GM19395 (cell line): ENCODE measurements around the gene SLC39A2.
"Not testable (repeated sequence)": the region's sequence is repeated elsewhere in the genome, so short reads cannot be mapped to it uniquely, and the experiment has no call there.

Experiments used
- ATAC-seq: cut with Tn5 transposase; IDR thresholded peaks from one replicate; pipeline ENCODE4 v1.9.1; 2021; ENCODE audit warnings: mild to moderate bottlenecking, moderate library complexity; ENCODE audit not compliant: unreplicated experiment

The SLC39A2 gene

GRCh38 chr14:21024585-21025370, 25.7 kb downstream of the SLC39A2 start, which contains the start of gene NDRG2:
Gene NDRG2 (minus strand): TSS chr14:21025061. CDS start chr14:21023315, 1,746 bp downstream.
- ATAC-seq, result no peak

- ATAC-seq, result no peak
Measured at GRCh38 chr14:21025371-21026273, 26.5 kb downstream of the SLC39A2 start.

- ATAC-seq, result no peak
Measured at GRCh38 chr14:21026274-21026987, 27.3 kb downstream of the SLC39A2 start.

- ATAC-seq, result no peak
Measured at GRCh38 chr14:21026988-21027315, 27.9 kb downstream of the SLC39A2 start.

- ATAC-seq, result no peak
Measured at GRCh38 chr14:21029917-21030316, 30.8 kb downstream of the SLC39A2 start, which contains the start of gene TPPP2. Gene TPPP2 (plus strand): TSS chr14:21030217. CDS start chr14:21030582, 365 bp downstream.

GRCh38 chr14:21030531-21030930, 31.4 kb downstream of the SLC39A2 start:
- no peak for ATAC-seq

- no peak for ATAC-seq
Measured at GRCh38 chr14:21032326-21033132, 33.4 kb downstream of the SLC39A2 start.

GRCh38 chr14:21033133-21033698, 34.1 kb downstream of the SLC39A2 start:
- ATAC-seq, result no peak

- no peak for ATAC-seq
Measured at GRCh38 chr14:21034707-21035106, 35.6 kb downstream of the SLC39A2 start, which contains the start of gene RNASE13. Gene RNASE13 (minus strand): TSS chr14:21034807. CDS start chr14:21034288, 519 bp downstream.

- no peak for ATAC-seq
Measured at GRCh38 chr14:21036751-21037150, 37.7 kb downstream of the SLC39A2 start.

GRCh38 chr14:21037156-21037555, 38.1 kb downstream of the SLC39A2 start:
- no peak for ATAC-seq

GRCh38 chr14:21038441-21039422, 39.6 kb downstream of the SLC39A2 start:
- no peak for ATAC-seq

- no peak for ATAC-seq
Measured at GRCh38 chr14:21039585-21040369, 40.7 kb downstream of the SLC39A2 start.

GRCh38 chr14:21040370-21040925, 41.4 kb downstream of the SLC39A2 start:
- ATAC-seq, result no peak

GRCh38 chr14:21040941-21041340, 41.8 kb downstream of the SLC39A2 start:
- not testable (repeated sequence) for ATAC-seq

- no peak for ATAC-seq
Measured at GRCh38 chr14:21041676-21042433, 42.8 kb downstream of the SLC39A2 start, which contains the start of gene RNASE7. Gene RNASE7 (plus strand): TSS chr14:21042362. CDS start chr14:21042993, 631 bp downstream.

GRCh38 chr14:21042918-21043317, 43.8 kb downstream of the SLC39A2 start:
- no peak for ATAC-seq
